Heart left ventricle (tissue), 16 donors: ENCODE data around the gene RAB6A. TPM values are rescaled to one million over a fixed set of nuclear protein-coding genes. Genes with fewer than 3 reads are reported as not detected.

Experiments used
- ATAC-seq, 4 donors: fragments of 200-7000 bp; cut with Tn5 transposase; one replicate each; pipeline ENCODE4 v1.9.1; 2020 to 2022; ENCODE audit warnings: moderate library complexity in 4 of 4, mild to moderate bottlenecking in 3 of 4, moderate number of reproducible peaks in 1 of 4
- DNase-seq, 5 donors: peaks; one replicate each; pipeline ENCODE4 v3.0.0-alpha.2; 2020
- H3K27ac ChIP-seq, 12 donors: fragments of 200-600 bp; sonication (generic) in 4 of 12; one replicate each; pipeline versions ENCODE4 v1.5.0 to v1.8.0; 2016 to 2022; ENCODE audit warnings: mild to moderate bottlenecking in 2 of 12
- H3K27me3 ChIP-seq, 9 donors: fragments of 200-600 bp; sonication (generic) in 2 of 9; one replicate each; pipeline versions ENCODE4 v1.5.1 to v1.8.0; 2016 to 2022; ENCODE audit warnings: mild to moderate bottlenecking in 3 of 9
- H3K36me3 ChIP-seq, 9 donors: fragments of 200-600 bp; sonication (generic) in 2 of 9; one replicate each; pipeline versions ENCODE4 v1.5.0 to v1.8.0; 2018 to 2022; ENCODE audit warnings: mild to moderate bottlenecking in 2 of 9
- H3K4me1 ChIP-seq, 12 donors: fragments of 200-600 bp; sonication (generic) in 4 of 12; one replicate each; pipeline versions ENCODE4 v1.5.0 to v1.8.0; 2016 to 2022; ENCODE audit warnings: mild to moderate bottlenecking in 3 of 12
- H3K4me3 ChIP-seq, 12 donors: fragments of 200-600 bp; sonication (generic) in 4 of 12; one replicate each; pipeline versions ENCODE4 v1.5.0 to v1.8.0; 2017 to 2022; ENCODE audit warnings: mild to moderate bottlenecking in 9 of 12, moderate library complexity in 4 of 12
- H3K9me3 ChIP-seq, 12 donors: fragments of 200-600 bp; sonication (generic) in 4 of 12; one replicate each; pipeline versions ENCODE4 v1.5.0 to v1.8.0; 2016 to 2022; ENCODE audit warnings: mild to moderate bottlenecking in 1 of 12
- CTCF ChIP-seq, 12 donors: fragments of 200-600 bp; sonication (generic) in 4 of 12; IDR thresholded peaks; one replicate each; pipeline versions ENCODE4 v1.5.0 to v1.8.0; 2018 to 2022; ENCODE audit warnings: antibody characterized with exemption in 12 of 12, mild to moderate bottlenecking in 5 of 12
- POLR2A ChIP-seq, 2 donors: fragments of 450-650 bp; IDR thresholded peaks; one replicate each; pipeline ENCODE4 v1.6.1; 2017; ENCODE audit warnings: antibody characterized with exemption in 2 of 2, mild to moderate bottlenecking in 2 of 2, moderate library complexity in 2 of 2
- WGBS, 4 donors: extraction: QIAGEN DNeasy Blood & Tissue Kit in 2 of 4; methylation state at CpG; one replicate each; pipeline versions ENCODE4 v1.1.5 to v1.1.7; 2013 to 2018; 5-methylcytosine and 5-hydroxymethylcytosine counted together
- intact Hi-C, 10 donors: fragments of 100-400 bp; cut with DNase I; formaldehyde crosslinking; loops; one replicate each; pipeline versions ENCODE4 v1.11.1 to v1.14.2; 2022
- polyA plus RNA-seq, 2 donors: library from polyadenylated mRNA; stranded (reverse); fragments of 200-250 nt; gene quantifications; one replicate each; pipeline ENCODE4 v1.2.3, GENCODE V29; 2013
- total RNA-seq, 9 donors: library from RNA; depleted of rRNA in 2 of 9; stranded (reverse); fragments of >200 nt in 2 of 9; fragmentation: NEBNext Ultra II Directional in 3 of 9; extraction: Animal tissue kit (Norgen Biotek cat#: 25700) in 3 of 9; gene quantifications; one replicate each; pipeline versions ENCODE4 v1.1.0 to v1.2.4, GENCODE V29; 2016 to 2023
- donor health status: ischemic (EF 13 %, LVEDD 7.1; RV severe dilation, severe dysfunction).
- donor health status: healthy with polysubstance abuse.
- donor health status: DM: no; HTN: yes; CAD: no.
- donor health status: DM: no; HTN: no; CAD: no.
- donor health status: ischemic (EF 25% LVEDD 6.9; RV normal size, moderate dysfunction).
- donor health status: ischemic (EF 25% LVEDD 5.7; RV mildly dilated, moderate dysfunction).
- donor health status: healthy.
- donor health status: DM: yes; HTN: yes; CAD: no.
- donor health status: ischemic (EF 35%, LVEDD 5.7; RV mildly dilated, moderate dysfunction).
- donor health status: nonischemic (EF 11% LVEDD 7.7; RV severe dilation, severe dysfunction).
- donor health status: DM: yes; HTN: yes; CAD: no.
- donor health status: PGD.
- donor health status: ischemic (EF 29% LVEDD 5.4; RV normal size, mild dysfunction).
- donor health status: nonischemic (EF 23%, LVEDD 6.1; RV moderate dilation, normal function).

The RAB6A gene
- total and polyA plus RNA-seq, 11 donors, result 41.7 to 143 (median 117) TPM

- ATAC-seq (peak in 3 of 4 donors; percentile 2 to 28 (median 23)), DNase-seq (peak; percentile 56 to 72 (median 61))
- intact Hi-C loops, result no loop called here
- Histone ChIP-seq H3K27ac (peak overlapping the region; percentile 90 to 99 (median 98)), H3K36me3 (no peaks in the 10 kb centered on the region), H3K4me1 (peaks cover 2 to 29% (median 16%) of the 10 kb centered on the region in 12 donors), H3K9me3 (no peaks in the 10 kb centered on the region), H3K27me3 (no peaks in the 10 kb centered on the region), H3K4me3 (peak overlapping the region; percentile 61 to 99 (median 89))
- WGBS, 4 donors, result 0 to 1% (median 1%) methylated on average over 28 to 44 of the region's 44 CpGs
- TF ChIP-seq CTCF (IDR thresholded peaks at IDR 0.05), result no peak
- no peak for TF ChIP-seq POLR2A (IDR thresholded peaks at IDR 0.05)
Measured at GRCh38 chr11:73760135-73760678, 667 bp downstream of the RAB6A start.

GRCh38 chr11:73759610-73760134 is 1.2 kb downstream of the RAB6A start:
- ATAC-seq (no peak), DNase-seq (no peak)
- Histone ChIP-seq H3K9me3 (no peaks in the 10 kb centered on the region), H3K36me3 (no peaks in the 10 kb centered on the region), H3K27me3 (no peaks in the 10 kb centered on the region), H3K27ac (peak overlapping the region; percentile 90 to 99 (median 98)), H3K4me1 (peaks cover 2 to 29% (median 16%) of the 10 kb centered on the region in 12 donors), H3K4me3 (peak overlapping the region; percentile 61 to 99 (median 89))
- TF ChIP-seq POLR2A (IDR thresholded peaks at IDR 0.05) (no peak), CTCF (IDR thresholded peaks at IDR 0.05) (no peak)
- 1 to 3% (median 1%) methylated on average over 8 of the region's 8 CpGs for WGBS, 4 donors
- intact Hi-C loops, result no loop called here

- 64 to 78% (median 65%) methylated on average over 1 of the region's 1 CpG for WGBS, 4 donors
- H3K4me1 ChIP-seq, result peaks cover 2 to 30% (median 16%) of the 10 kb centered on the region in 12 donors
- no peak overlapping the region for H3K27ac ChIP-seq
- H3K9me3 ChIP-seq, result no peaks in the 10 kb centered on the region
- no peaks in the 10 kb centered on the region for H3K36me3 ChIP-seq
- no peak for DNase-seq
- intact Hi-C loops, result no loop called here
- peak overlapping the region in 7 of 12 donors; percentile 61 to 99 (median 88) for H3K4me3 ChIP-seq
- ATAC-seq, result no peak
- H3K27me3 ChIP-seq, result no peaks in the 10 kb centered on the region
- no peak for TF ChIP-seq CTCF (IDR thresholded peaks at IDR 0.05)
- no peak for TF ChIP-seq POLR2A (IDR thresholded peaks at IDR 0.05)
Measured at GRCh38 chr11:73758451-73758850, 2.4 kb downstream of the RAB6A start.

GRCh38 chr11:73757598-73757997 is 3.3 kb downstream of the RAB6A start:
- H3K27ac ChIP-seq, result no peak overlapping the region
- H3K9me3 ChIP-seq, result no peaks in the 10 kb centered on the region
- ATAC-seq (no peak), DNase-seq (no peak)
- TF ChIP-seq POLR2A (IDR thresholded peaks at IDR 0.05), result no peak
- no peak for TF ChIP-seq CTCF (IDR thresholded peaks at IDR 0.05)
- no peak overlapping the region for H3K4me3 ChIP-seq
- H3K4me1 ChIP-seq, result peaks cover 2 to 35% (median 22%) of the 10 kb centered on the region in 12 donors
- no peaks in the 10 kb centered on the region for H3K27me3 ChIP-seq
- peaks cover 0 to 4% (median 0%) of the 10 kb centered on the region in 9 donors for H3K36me3 ChIP-seq
- 87 to 93% (median 91%) methylated on average over 5 of the region's 5 CpGs for WGBS, 4 donors
- intact Hi-C loops, result no loop called here
